HepG2 (cell line): ENCODE measurements around the gene METRNL. TPM values are rescaled to one million over a fixed set of nuclear protein-coding genes. Genes with fewer than 3 reads are reported as not detected.

ENCODE experiments used
- HOMEZ ChIP-seq: IDR thresholded peaks from 2 replicates; pipeline ENCODE4 v1.6.1; 2016; ENCODE audit warnings: low read depth
- KIAA2018 ChIP-seq: sonication (generic); formaldehyde crosslinking; IDR thresholded peaks from 2 replicates; pipeline ENCODE4 v1.5.0; 2020; ENCODE audit warnings: mild to moderate bottlenecking, missing genetic modification reagents, borderline replicate concordance
- LRRFIP1 ChIP-seq: sonication (generic); formaldehyde crosslinking; conservative IDR thresholded peaks from 2 replicates; pipeline ENCODE4 v1.4.0; 2020; ENCODE audit warnings: missing genetic modification reagents
- PAXIP1 ChIP-seq: sonication (generic); formaldehyde crosslinking; conservative IDR thresholded peaks from 2 replicates; pipeline ENCODE4 v1.4.0; 2020; ENCODE audit warnings: mild to moderate bottlenecking, missing genetic modification reagents, moderate library complexity
- POLR2G ChIP-seq: fragments of 200-400 bp; formaldehyde crosslinking; IDR thresholded peaks from 2 replicates; pipeline ENCODE4 v1.6.1; 2018; ENCODE audit warnings: mild to moderate bottlenecking, low read depth, low read length, moderate library complexity
- TCF12 ChIP-seq, 2 experiments: fragments of 450-650 bp in 1 of 2; sonication (generic) in 1 of 2; formaldehyde crosslinking in 1 of 2; IDR thresholded peaks; 2 replicates each; pipeline versions ENCODE4 v1.6.1 to v1.8.0; 2017 to 2022; ENCODE audit warnings: antibody characterized with exemption in 1 of 2, mild to moderate bottlenecking in 1 of 2, missing genetic modification reagents in 1 of 2, moderate library complexity in 1 of 2
- ZNF232 ChIP-seq: sonication (generic); formaldehyde crosslinking; IDR thresholded peaks from 2 replicates; pipeline ENCODE4 v1.4.0; 2020; ENCODE audit warnings: missing genetic modification reagents, borderline replicate concordance
- ZNF329 ChIP-seq: sonication (generic); formaldehyde crosslinking; IDR thresholded peaks from 2 replicates; pipeline ENCODE4 v1.9.0; 2021; ENCODE audit warnings: low read depth, mild to moderate bottlenecking, missing genetic modification reagents
- ZNF720 ChIP-seq: sonication (generic); formaldehyde crosslinking; IDR thresholded peaks from 2 replicates; pipeline ENCODE4 v1.4.0; 2020; ENCODE audit warnings: missing genetic modification reagents
- polyA plus RNA-seq, 8 experiments: library from polyadenylated mRNA; depleted of rRNA in 3 of 8; stranded (reverse) in 7 of 8; unstranded in 1 of 8; fragments of >200 nt; fragmentation: Illumina TruSeq in 4 of 8; extraction: Trizol in 4 of 8; gene quantifications; 2 replicates each; pipeline versions ENCODE4 v1.2.1 to v1.2.3, GENCODE V29; 2011 to 2016; ENCODE audit warnings: low read depth in 4 of 8, missing spikeins in 1 of 8, mixed read lengths in 1 of 8; ENCODE audit not compliant: insufficient read depth in 1 of 8
- total RNA-seq, 5 experiments: library from RNA; depleted of rRNA; stranded (reverse); fragments of >200 nt; fragmentation: Illumina TruSeq; extraction: Trizol; gene quantifications; 2 replicates each; pipeline ENCODE4 v1.2.3, GENCODE V29; 2016; ENCODE audit warnings: low read depth in 1 of 5

The METRNL gene
- total and polyA plus RNA-seq, 2 of the 13 experiments (the other 11 are each of a cell fraction or from before 2014, with no cell fraction given): 0.66 to 0.84 TPM

GRCh38 chr17:83051396-83052240 is 27.8 kb upstream of the METRNL start (continued):
- no peak for TF ChIP-seq ZNF720 (CRISPR knock-in tag)
- TF ChIP-seq TCF12 (IDR thresholded peaks at IDR 0.05): no peak
- TF ChIP-seq TCF12 (CRISPR knock-in tag; IDR thresholded peaks at IDR 0.05): no peak
- TF ChIP-seq PAXIP1 (CRISPR knock-in tag): peak; percentile 65
- TF ChIP-seq ZNF329: peak; percentile 74; the same call in 1 of the 2 replicates
- peak; percentile 91 for TF ChIP-seq ZNF232 (CRISPR knock-in tag)
- peak; percentile 95 for TF ChIP-seq POLR2G
- TF ChIP-seq LRRFIP1 (CRISPR knock-in tag): no peak
- TF ChIP-seq HOMEZ (CRISPR knock-in tag): no peak
- TF ChIP-seq KIAA2018: no peak
